Left lung (tissue), 10 donors: ENCODE results near the gene KIAA1671. TPM values are rescaled to one million over a fixed set of nuclear protein-coding genes. Genes with fewer than 3 reads are reported as not detected.

Source experiments
- ATAC-seq: fragments of 200-7000 bp; cut with Tn5 transposase; one replicate; pipeline ENCODE4 v1.9.1; 2020; ENCODE audit warnings: moderate library complexity
- DNase-seq, 4 donors: peaks; one replicate each; pipeline ENCODE4 v3.0.0-alpha.2; 2013 to 2020
- H3K27ac ChIP-seq, 2 donors: fragments of 200-600 bp; sonication (generic) in 1 of 2; one replicate each; pipeline versions ENCODE4 v1.5.0 to v1.8.0; 2020 to 2021
- H3K27me3 ChIP-seq, 2 donors: fragments of 200-600 bp; sonication (generic) in 1 of 2; one replicate each; pipeline versions ENCODE4 v1.5.0 to v1.8.0; 2020 to 2021
- H3K36me3 ChIP-seq, 2 donors: fragments of 200-600 bp; sonication (generic) in 1 of 2; one replicate each; pipeline versions ENCODE4 v1.5.0 to v1.8.0; 2020 to 2021
- H3K4me1 ChIP-seq, 2 donors: fragments of 200-600 bp; one replicate each; pipeline ENCODE4 v1.8.0; 2021
- H3K4me3 ChIP-seq, 2 donors: fragments of 200-600 bp; sonication (generic) in 1 of 2; one replicate each; pipeline versions ENCODE4 v1.5.0 to v1.8.0; 2020 to 2021; ENCODE audit warnings: mild to moderate bottlenecking in 1 of 2
- H3K9me3 ChIP-seq, 2 donors: fragments of 200-600 bp; sonication (generic) in 1 of 2; one replicate each; pipeline versions ENCODE4 v1.5.0 to v1.8.0; 2020 to 2021
- CTCF ChIP-seq, 2 donors: fragments of 200-600 bp; sonication (generic) in 1 of 2; IDR thresholded peaks; one replicate each; pipeline versions ENCODE4 v1.5.0 to v1.8.0; 2021; ENCODE audit warnings: antibody characterized with exemption in 2 of 2
- intact Hi-C, 2 donors: fragments of 100-400 bp; cut with DNase I; formaldehyde crosslinking; loops; one replicate each; pipeline versions ENCODE4 v1.11.2 to v1.14.2; 2022
- polyA plus RNA-seq, 6 donors: library from polyadenylated mRNA; unstranded; fragments of 120-200 nt; gene quantifications; one replicate each; pipeline ENCODE4 v1.2.1, GENCODE V29; 2013; ENCODE audit not compliant: insufficient read length in 6 of 6
- total RNA-seq, 2 donors: library from RNA; stranded (reverse); fragmentation: NEBNext Ultra II Directional; extraction: Animal tissue kit (Norgen Biotek cat#: 25700); gene quantifications; one replicate each; pipeline ENCODE4 v1.2.1, GENCODE V29; 2021
- donor health status: DM: no; HTN: yes; CAD: no.
- donor health status: DM: no; HTN: no; CAD: no.

Gene KIAA1671
- total and polyA plus RNA-seq, 8 donors, result 19.4 to 35.0 (median 23.4) TPM

- H3K4me3 ChIP-seq, result no peak overlapping the region
- ATAC-seq, result no peak
- H3K9me3 ChIP-seq, result no peaks in the 10 kb centered on the region
- intact Hi-C loops, result no loop called here
- TF ChIP-seq CTCF (IDR thresholded peaks at IDR 0.05), result no peak
- peaks cover 0 to 2% of the 10 kb centered on the region in 2 donors for H3K4me1 ChIP-seq
- H3K36me3 ChIP-seq, result no peaks in the 10 kb centered on the region
- peak overlapping the region; percentile 13 to 69 for H3K27ac ChIP-seq
- no peaks in the 10 kb centered on the region for H3K27me3 ChIP-seq
- DNase-seq, result no peak
These were observed 30.6 kb downstream of the KIAA1671 start for GRCh38 chr22:24983151-24983550.

GRCh38 chr22:24984122-24984521 is 31.6 kb downstream of the KIAA1671 start:
- Histone ChIP-seq H3K4me3 (no peak overlapping the region), H3K9me3 (no peaks in the 10 kb centered on the region), H3K27me3 (no peaks in the 10 kb centered on the region), H3K4me1 (no peaks in the 10 kb centered on the region), H3K36me3 (no peaks in the 10 kb centered on the region), H3K27ac (no peak overlapping the region)
- no peak for DNase-seq
- no peak for ATAC-seq
- intact Hi-C loops, result no loop called here
- TF ChIP-seq CTCF (IDR thresholded peaks at IDR 0.05), result no peak

GRCh38 chr22:24985826-24986214 is 33.3 kb downstream of the KIAA1671 start:
- Histone ChIP-seq H3K9me3 (no peaks in the 10 kb centered on the region), H3K27me3 (no peaks in the 10 kb centered on the region), H3K36me3 (no peaks in the 10 kb centered on the region), H3K4me3 (no peak overlapping the region), H3K27ac (peak overlapping the region; percentile 65 to 69), H3K4me1 (peaks cover 0 to 8% of the 10 kb centered on the region in 2 donors)
- ATAC-seq (peak; percentile 70), DNase-seq (peak in 1 of 4 donors; percentile 46)
- intact Hi-C loops, result no loop called here
- no peak for TF ChIP-seq CTCF (IDR thresholded peaks at IDR 0.05)

- intact Hi-C loops, result no loop called here
- no peak overlapping the region for H3K4me3 ChIP-seq
- no peaks in the 10 kb centered on the region for H3K27me3 ChIP-seq
- TF ChIP-seq CTCF (IDR thresholded peaks at IDR 0.05), result no peak
- no peak overlapping the region for H3K27ac ChIP-seq
- H3K4me1 ChIP-seq, result peaks cover 0 to 14% of the 10 kb centered on the region in 2 donors
- no peaks in the 10 kb centered on the region for H3K36me3 ChIP-seq
- no peak for DNase-seq
- H3K9me3 ChIP-seq, result no peaks in the 10 kb centered on the region
- ATAC-seq, result no peak
These were observed 34.3 kb downstream of the KIAA1671 start for GRCh38 chr22:24986816-24987215.

- no peak for DNase-seq
- intact Hi-C loops, result no loop called here
These were observed 36.6 kb downstream of the KIAA1671 start for GRCh38 chr22:24989135-24989534.

More at GRCh38 chr22:24989135-24989534, 36.6 kb downstream of the KIAA1671 start:
- no peak for ATAC-seq
- no peak overlapping the region for H3K4me3 ChIP-seq
- peak overlapping the region in 1 of 2 donors; percentile 33 for H3K27ac ChIP-seq
- TF ChIP-seq CTCF (IDR thresholded peaks at IDR 0.05), result no peak
- H3K9me3 ChIP-seq, result no peaks in the 10 kb centered on the region
- no peaks in the 10 kb centered on the region for H3K27me3 ChIP-seq
- H3K36me3 ChIP-seq, result no peaks in the 10 kb centered on the region
- peaks cover 0 to 14% of the 10 kb centered on the region in 2 donors for H3K4me1 ChIP-seq
